Hepatocyte (in vitro differentiated cells): Measurements from ENCODE around the gene CAMKMT. TPM values are rescaled to one million over a fixed set of nuclear protein-coding genes. Genes with fewer than 3 reads are reported as not detected.
A peak's percentile ranks its signal among the peaks of the same experiment; 100 is the strongest.

Source experiments
- DNase-seq: peaks from one replicate; pipeline ENCODE4 v3.0.0-alpha.2; 2016; ENCODE audit warnings: low spot score
- H2AFZ ChIP-seq: fragments of 200-600 bp; sonication (generic); 2 replicates; pipeline ENCODE4 v1.6.0; 2016; ENCODE audit warnings: antibody characterized with exemption, mild to moderate bottlenecking
- H3K27ac ChIP-seq: fragments of 200-600 bp; sonication (generic); 2 replicates; pipeline ENCODE4 v1.5.1; 2016; ENCODE audit warnings: mild to moderate bottlenecking
- H3K27me3 ChIP-seq: fragments of 200-600 bp; sonication (generic); 2 replicates; pipeline ENCODE4 v1.6.1; 2016
- H3K36me3 ChIP-seq: fragments of 200-600 bp; sonication (generic); replicated peaks from 2 replicates; pipeline ENCODE4 v1.5.1; 2016; ENCODE audit warnings: low read depth; ENCODE audit not compliant: insufficient read depth
- H3K4me1 ChIP-seq: fragments of 200-600 bp; sonication (generic); 2 replicates; pipeline ENCODE4 v1.5.1; 2016; ENCODE audit warnings: mild to moderate bottlenecking, moderate library complexity; ENCODE audit not compliant: insufficient read depth
- H3K4me2 ChIP-seq: fragments of 200-600 bp; sonication (generic); 2 replicates; pipeline ENCODE4 v1.6.0; 2016
- H3K4me3 ChIP-seq: fragments of 200-600 bp; sonication (generic); 2 replicates; pipeline ENCODE4 v1.5.1; 2016; ENCODE audit warnings: mild to moderate bottlenecking
- H3K79me2 ChIP-seq: fragments of 200-600 bp; sonication (generic); 2 replicates; pipeline ENCODE4 v1.6.0; 2017; ENCODE audit warnings: mild to moderate bottlenecking
- H3K9me2 ChIP-seq: fragments of 200-600 bp; sonication (generic); replicated peaks from 2 replicates; pipeline ENCODE4 v1.6.0; 2017; ENCODE audit warnings: mild to moderate bottlenecking; ENCODE audit not compliant: insufficient read depth
- H3K9me3 ChIP-seq: fragments of 200-600 bp; sonication (generic); 2 replicates; pipeline ENCODE4 v1.5.1; 2016; ENCODE audit warnings: low read depth, mild to moderate bottlenecking
- H4K20me1 ChIP-seq: fragments of 200-600 bp; sonication (generic); 2 replicates; pipeline ENCODE4 v1.6.0; 2016; ENCODE audit warnings: mild to moderate bottlenecking; ENCODE audit not compliant: insufficient read depth, poor library complexity, severe bottlenecking
- EZH2 ChIP-seq: fragments of 200-600 bp; sonication (generic); IDR thresholded peaks from 2 replicates; pipeline ENCODE4 v1.6.1; 2016; ENCODE audit warnings: antibody characterized with exemption, mild to moderate bottlenecking, borderline replicate concordance
- EZH2phosphoT487 ChIP-seq: fragments of 200-600 bp; sonication (generic); IDR thresholded peaks from one replicate; pipeline ENCODE4 v1.6.1; 2018; ENCODE audit warnings: antibody characterized with exemption, mild to moderate bottlenecking, low read depth, moderate library complexity; ENCODE audit not compliant: unreplicated experiment, severe bottlenecking
- WGBS: methylation state at CpG from one replicate; pipeline ENCODE4 v1.1.6; 2016; ENCODE audit warnings: low lambda C conversion rate; ENCODE audit errors: missing lambda C conversion rate; 5-methylcytosine and 5-hydroxymethylcytosine counted together
- polyA plus RNA-seq: library from polyadenylated mRNA; unstranded; fragments of >200 nt; fragmentation: Nextera tagmentation; extraction: Ambion mirVana; gene quantifications from 2 replicates; pipeline ENCODE4 v1.2.1, GENCODE V29; 2016
- total RNA-seq: library from RNA; depleted of rRNA; stranded (reverse); fragments of >200 nt; gene quantifications from 2 replicates; pipeline ENCODE4 v1.2.3, GENCODE V29; 2014
- TF ChIP-seq, protein P1 (sequence below): fragments of 200-600 bp; sonication (generic); IDR thresholded peaks from 2 replicates; pipeline ENCODE4 v1.5.1; 2016; ENCODE audit warnings: antibody characterized with exemption, mild to moderate bottlenecking; ENCODE audit not compliant: poor library complexity

Gene CAMKMT
- total and polyA plus RNA-seq, 2 experiments from 2014 or later = 10.3 to 12.7 TPM

DNA sequence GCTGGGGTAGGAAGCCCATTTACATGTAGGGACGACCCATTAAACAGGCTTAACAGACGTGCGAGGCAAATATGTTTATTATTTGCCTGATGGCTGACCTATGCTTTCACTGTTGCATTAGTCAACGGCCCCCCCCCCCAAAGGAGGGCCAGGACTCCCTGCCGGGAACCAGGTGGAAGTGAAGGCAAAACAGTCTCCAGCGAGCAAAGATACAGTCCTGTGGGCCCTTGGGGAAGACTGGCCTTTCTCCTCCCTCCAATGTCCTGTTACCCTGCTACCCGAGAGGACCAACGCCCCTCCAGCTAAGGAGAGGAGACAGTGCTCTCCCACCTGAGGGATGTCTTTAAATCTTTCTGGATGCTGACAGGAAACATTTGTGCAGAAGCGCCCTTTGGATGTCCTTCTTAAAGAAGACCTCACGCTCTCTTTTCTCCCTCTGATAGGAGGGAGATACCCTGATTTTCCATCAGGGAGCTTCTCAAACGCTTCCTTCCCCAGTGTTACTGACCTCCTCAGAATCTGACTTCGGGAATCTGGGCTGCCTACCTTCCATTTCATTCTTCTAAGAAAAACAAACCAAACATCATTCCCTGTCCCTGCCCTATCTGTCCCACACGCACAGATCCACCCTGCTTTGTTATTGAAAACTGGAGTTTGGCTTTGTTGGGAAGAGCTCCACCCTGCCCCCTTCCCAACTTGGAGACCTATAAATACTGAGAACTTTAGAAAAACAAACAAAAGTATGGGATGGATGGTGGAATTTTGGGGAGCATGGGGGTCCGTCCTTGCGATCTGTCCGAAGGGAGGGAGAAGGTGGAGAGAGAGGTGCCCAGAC is 443.9 kb downstream of the CAMKMT start:
- no peak overlapping the region for H2AFZ ChIP-seq
- no peak overlapping the region for H3K27ac ChIP-seq
- no peak for DNase-seq
- TF ChIP-seq, protein P1, sequence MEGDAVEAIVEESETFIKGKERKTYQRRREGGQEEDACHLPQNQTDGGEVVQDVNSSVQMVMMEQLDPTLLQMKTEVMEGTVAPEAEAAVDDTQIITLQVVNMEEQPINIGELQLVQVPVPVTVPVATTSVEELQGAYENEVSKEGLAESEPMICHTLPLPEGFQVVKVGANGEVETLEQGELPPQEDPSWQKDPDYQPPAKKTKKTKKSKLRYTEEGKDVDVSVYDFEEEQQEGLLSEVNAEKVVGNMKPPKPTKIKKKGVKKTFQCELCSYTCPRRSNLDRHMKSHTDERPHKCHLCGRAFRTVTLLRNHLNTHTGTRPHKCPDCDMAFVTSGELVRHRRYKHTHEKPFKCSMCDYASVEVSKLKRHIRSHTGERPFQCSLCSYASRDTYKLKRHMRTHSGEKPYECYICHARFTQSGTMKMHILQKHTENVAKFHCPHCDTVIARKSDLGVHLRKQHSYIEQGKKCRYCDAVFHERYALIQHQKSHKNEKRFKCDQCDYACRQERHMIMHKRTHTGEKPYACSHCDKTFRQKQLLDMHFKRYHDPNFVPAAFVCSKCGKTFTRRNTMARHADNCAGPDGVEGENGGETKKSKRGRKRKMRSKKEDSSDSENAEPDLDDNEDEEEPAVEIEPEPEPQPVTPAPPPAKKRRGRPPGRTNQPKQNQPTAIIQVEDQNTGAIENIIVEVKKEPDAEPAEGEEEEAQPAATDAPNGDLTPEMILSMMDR = no peak
- TF ChIP-seq EZH2 (no peak), EZH2phosphoT487 (no peak)
- H3K36me3 ChIP-seq = no peaks in the 10 kb centered on the region
- H3K4me3 ChIP-seq = no peak overlapping the region
- no peaks in the 10 kb centered on the region for H3K79me2 ChIP-seq
- H3K9me3 ChIP-seq = no peaks in the 10 kb centered on the region
- H4K20me1 ChIP-seq = no peaks in the 10 kb centered on the region
- WGBS = 15% methylated on average over 16 of the region's 16 CpGs
- H3K4me1 ChIP-seq = peaks cover 6% of the 10 kb centered on the region
- no peaks in the 10 kb centered on the region for H3K9me2 ChIP-seq
- peaks cover 95% of the 10 kb centered on the region for H3K27me3 ChIP-seq
- H3K4me2 ChIP-seq = no peak overlapping the region

DNA sequence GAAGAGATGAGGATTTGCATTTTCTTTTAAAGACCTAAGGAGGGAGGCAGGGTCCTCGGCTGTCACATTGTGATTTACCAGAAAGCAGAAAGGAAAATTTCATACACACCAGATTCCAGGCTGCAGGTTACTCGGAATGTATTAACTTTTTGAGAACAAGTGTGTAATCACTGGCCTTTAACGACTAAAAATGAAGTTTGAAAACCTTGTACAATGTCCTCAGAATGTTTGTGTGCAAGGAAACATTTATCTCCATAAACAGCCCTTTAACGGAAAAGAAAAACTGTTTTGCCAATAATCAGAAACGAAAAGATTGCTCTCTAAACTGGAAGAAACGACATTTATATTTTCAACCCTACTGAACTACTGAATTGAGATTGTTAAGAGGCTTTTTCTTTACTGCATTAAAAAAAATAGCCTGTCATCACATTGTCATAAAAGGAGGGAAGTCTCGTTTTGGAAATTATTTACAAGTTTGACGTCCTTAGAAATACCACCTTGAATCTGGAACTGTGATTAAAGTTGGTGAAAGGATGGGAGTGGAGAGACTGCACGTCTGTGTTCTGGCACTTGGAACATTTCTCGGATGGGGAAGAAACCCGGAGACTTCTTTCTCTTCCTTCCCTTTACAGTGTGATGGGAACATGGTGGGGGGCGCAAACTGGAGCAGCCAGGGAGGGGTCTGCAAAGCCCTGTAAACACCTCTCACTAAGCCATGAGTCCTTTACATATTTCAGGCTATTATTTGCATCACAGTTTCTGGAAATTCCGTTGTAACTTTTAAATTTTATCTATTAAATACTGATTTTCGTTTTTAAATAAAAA is 445.7 kb downstream of the CAMKMT start:
- WGBS = 40% methylated on average over 14 of the region's 14 CpGs
- Histone ChIP-seq H4K20me1 (no peaks in the 10 kb centered on the region), H3K9me3 (no peaks in the 10 kb centered on the region), H3K27me3 (peaks cover 86% of the 10 kb centered on the region), H3K27ac (no peak overlapping the region), H3K4me1 (no peaks in the 10 kb centered on the region), H3K4me2 (no peak overlapping the region), H3K36me3 (no peaks in the 10 kb centered on the region), H3K79me2 (no peaks in the 10 kb centered on the region), H3K4me3 (no peak overlapping the region), H2AFZ (no peak overlapping the region), H3K9me2 (no peaks in the 10 kb centered on the region)
- peak; percentile 28 for TF ChIP-seq EZH2
- no peak for TF ChIP-seq EZH2phosphoT487
- no peak for DNase-seq

DNA sequence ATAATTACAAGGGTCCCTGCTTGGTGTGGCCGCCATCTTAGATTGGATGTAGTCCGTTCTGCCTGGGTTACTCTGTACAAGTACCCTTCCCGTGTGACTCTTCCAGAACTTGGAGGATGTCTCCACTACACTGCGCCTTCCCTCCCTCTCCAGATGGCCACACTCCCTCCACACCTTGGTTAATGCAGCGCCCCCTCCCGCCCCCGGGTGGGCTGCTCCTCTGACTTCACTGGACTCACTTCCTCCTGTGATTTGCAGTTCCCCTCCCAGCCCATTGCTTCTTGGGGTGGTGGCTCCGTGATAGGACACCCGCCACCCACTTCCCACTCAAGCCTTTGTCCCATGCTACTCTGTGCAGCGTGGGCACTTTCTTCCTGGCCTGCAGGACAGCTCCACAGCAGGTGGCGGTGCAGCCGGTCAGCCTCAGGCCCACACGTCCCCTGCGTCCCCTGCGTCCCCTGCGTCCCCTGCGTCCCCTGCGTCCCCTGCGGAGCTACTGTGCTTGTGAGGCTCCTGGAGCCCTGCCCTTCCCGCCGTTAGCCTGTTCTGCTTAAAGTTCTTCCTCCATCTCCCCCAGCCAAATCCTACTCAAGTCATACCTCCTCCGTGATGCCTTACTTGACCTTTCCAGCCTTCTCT is 449.3 kb downstream of the CAMKMT start:
- H3K27me3 ChIP-seq = peaks cover 72% of the 10 kb centered on the region
- no peaks in the 10 kb centered on the region for H3K36me3 ChIP-seq
- no peak overlapping the region for H3K27ac ChIP-seq
- H3K79me2 ChIP-seq = no peaks in the 10 kb centered on the region
- H3K9me3 ChIP-seq = no peaks in the 10 kb centered on the region
- H2AFZ ChIP-seq = no peak overlapping the region
- H3K9me2 ChIP-seq = no peaks in the 10 kb centered on the region
- H4K20me1 ChIP-seq = no peaks in the 10 kb centered on the region
- H3K4me2 ChIP-seq = no peak overlapping the region
- DNase-seq = no peak
- 91% methylated on average over 20 of the region's 22 CpGs for WGBS
- H3K4me1 ChIP-seq = no peaks in the 10 kb centered on the region
- H3K4me3 ChIP-seq = no peak overlapping the region
- TF ChIP-seq, protein P1 = no peak
- TF ChIP-seq EZH2 (no peak), EZH2phosphoT487 (no peak)
